C4-2B (cell line): ENCODE results near the gene RPRD1B.

Experiments used
- ZFX ChIP-seq: fragments of 450-650 bp; IDR thresholded peaks from 2 replicates; pipeline ENCODE4 v1.6.1; 2017
- TF ChIP-seq, protein P1 (sequence below): fragments of 450-650 bp; conservative IDR thresholded peaks from 2 replicates; pipeline ENCODE4 v1.5.1; 2017; ENCODE audit warnings: mild to moderate bottlenecking

DNA sequence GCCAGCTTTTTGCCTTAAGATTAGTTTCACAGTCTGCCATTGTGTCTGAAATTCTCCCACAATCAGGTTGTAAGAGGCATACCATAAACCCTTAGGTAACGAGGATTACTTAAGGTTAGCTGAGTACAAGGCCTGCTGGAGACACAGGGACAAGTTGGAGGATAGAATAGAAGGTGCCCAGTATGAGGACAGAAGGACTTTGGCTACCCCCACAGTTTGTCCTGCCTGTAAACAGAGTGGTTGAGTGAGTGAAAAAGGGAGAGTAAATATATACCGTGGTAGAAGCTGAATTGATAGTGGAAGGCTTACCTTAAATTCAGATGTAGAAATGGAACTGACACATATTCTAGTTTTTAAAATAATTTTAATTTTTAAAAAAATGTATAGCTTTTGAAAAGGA, 19.3 kb downstream of the RPRD1B start:
- TF ChIP-seq, protein P1, sequence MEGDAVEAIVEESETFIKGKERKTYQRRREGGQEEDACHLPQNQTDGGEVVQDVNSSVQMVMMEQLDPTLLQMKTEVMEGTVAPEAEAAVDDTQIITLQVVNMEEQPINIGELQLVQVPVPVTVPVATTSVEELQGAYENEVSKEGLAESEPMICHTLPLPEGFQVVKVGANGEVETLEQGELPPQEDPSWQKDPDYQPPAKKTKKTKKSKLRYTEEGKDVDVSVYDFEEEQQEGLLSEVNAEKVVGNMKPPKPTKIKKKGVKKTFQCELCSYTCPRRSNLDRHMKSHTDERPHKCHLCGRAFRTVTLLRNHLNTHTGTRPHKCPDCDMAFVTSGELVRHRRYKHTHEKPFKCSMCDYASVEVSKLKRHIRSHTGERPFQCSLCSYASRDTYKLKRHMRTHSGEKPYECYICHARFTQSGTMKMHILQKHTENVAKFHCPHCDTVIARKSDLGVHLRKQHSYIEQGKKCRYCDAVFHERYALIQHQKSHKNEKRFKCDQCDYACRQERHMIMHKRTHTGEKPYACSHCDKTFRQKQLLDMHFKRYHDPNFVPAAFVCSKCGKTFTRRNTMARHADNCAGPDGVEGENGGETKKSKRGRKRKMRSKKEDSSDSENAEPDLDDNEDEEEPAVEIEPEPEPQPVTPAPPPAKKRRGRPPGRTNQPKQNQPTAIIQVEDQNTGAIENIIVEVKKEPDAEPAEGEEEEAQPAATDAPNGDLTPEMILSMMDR = no peak
- no peak for TF ChIP-seq ZFX
